Activated naive CD4-positive, alpha-beta T cell treated with anti-CD3 and anti-CD28 coated beads, Interleukin-2, amount 10 ng/mL, durations not matched to agents 7 days and 5 days (primary cell): ENCODE results near the gene RPS23.

Source experiments
- CTCF ChIA-PET: fragments of 350-600 bp; sonication (Branson Sonifier 250); formaldehyde crosslinking; loops from one replicate; lab custom pipeline; 2021; ENCODE audit warnings: antibody characterized with exemption; lab: Charles Lee
- DNase-seq: peaks from one replicate; pipeline ENCODE4 v3.0.0-alpha.2; 2020
- H3K27ac Mint-ChIP-seq: one replicate; pipeline ENCODE4 v1.8.0; 2021; ENCODE audit warnings: mild to moderate bottlenecking, moderate library complexity, mixed read lengths
- H3K27me3 Mint-ChIP-seq: one replicate; pipeline ENCODE4 v1.8.0; 2021; ENCODE audit warnings: mild to moderate bottlenecking, mixed read lengths
- H3K36me3 Mint-ChIP-seq: one replicate; pipeline ENCODE4 v1.8.0; 2021; ENCODE audit warnings: mixed read lengths
- H3K4me1 Mint-ChIP-seq: one replicate; pipeline ENCODE4 v1.8.0; 2021; ENCODE audit warnings: mixed read lengths
- H3K4me3 Mint-ChIP-seq: one replicate; pipeline ENCODE4 v1.8.0; 2021; ENCODE audit warnings: mild to moderate bottlenecking, moderate library complexity, mixed read lengths
- H3K9me3 Mint-ChIP-seq: one replicate; pipeline ENCODE4 v1.8.0; 2021; ENCODE audit warnings: mixed read lengths

Gene RPS23

DNA sequence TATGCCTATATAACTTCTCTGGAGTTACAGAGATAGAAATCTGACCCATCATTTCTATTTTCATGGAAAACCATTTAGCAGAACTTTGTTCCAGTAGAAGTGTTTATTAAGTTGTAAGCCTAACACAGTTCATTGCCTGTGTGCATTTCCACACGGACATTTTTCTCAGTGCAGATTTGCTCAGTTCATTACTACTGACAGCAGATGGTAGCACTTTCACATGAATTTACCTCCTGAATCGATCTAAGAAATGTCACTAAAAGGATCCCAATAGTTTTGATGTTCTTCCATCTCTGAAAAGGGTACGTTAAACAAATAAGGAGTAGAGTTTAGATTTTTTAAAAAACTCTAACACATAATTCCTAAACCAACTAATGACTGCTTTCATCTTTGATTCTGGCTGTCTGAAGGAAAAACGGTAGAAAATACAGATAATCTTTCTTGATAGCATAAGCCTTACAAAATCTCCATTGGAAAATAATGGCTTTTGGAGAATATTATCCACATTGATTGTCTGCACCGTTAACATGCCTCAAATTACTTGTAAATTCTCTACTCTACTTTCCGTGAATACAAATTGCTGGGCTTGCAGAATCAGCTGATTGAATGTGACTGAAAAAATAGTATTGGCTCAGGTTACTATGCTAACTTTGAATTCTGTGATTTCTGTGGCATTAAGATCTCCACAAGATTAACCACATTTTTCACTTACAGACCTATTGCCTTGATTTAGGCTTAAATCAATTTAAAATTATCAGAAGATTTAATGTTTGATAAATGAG is 33.1 kb downstream of the RPS23 start:
- no peak overlapping the region for H3K27ac Mint-ChIP-seq
- H3K9me3 Mint-ChIP-seq = peaks cover 4% of the 10 kb centered on the region
- CTCF ChIA-PET = no interaction called here
- H3K36me3 Mint-ChIP-seq = peaks cover 3% of the 10 kb centered on the region
- no peaks in the 10 kb centered on the region for H3K27me3 Mint-ChIP-seq
- no peak for DNase-seq
- H3K4me1 Mint-ChIP-seq = no peaks in the 10 kb centered on the region
- H3K4me3 Mint-ChIP-seq = no peak overlapping the region

DNA sequence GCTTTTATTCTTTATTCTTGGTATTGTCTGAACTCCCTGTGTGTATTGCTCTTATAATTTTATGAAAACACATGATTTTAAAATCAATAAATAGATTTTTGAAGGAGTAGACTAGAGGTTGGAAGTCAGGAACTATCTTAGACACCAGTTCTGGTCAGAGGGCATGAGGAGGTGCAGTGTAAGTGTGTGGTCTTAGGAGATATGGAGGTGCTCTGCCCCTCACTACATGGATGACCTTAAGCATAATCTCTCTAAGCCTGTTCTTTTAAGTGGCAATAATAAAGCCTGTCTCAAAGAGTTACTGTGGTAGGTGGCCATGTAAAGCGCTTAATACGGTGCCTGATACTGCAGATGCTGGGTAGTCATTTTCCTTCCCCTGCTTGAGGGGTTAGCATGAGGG is 34.0 kb downstream of the RPS23 start:
- CTCF ChIA-PET = no interaction called here
- peaks cover 3% of the 10 kb centered on the region for H3K36me3 Mint-ChIP-seq

DNA sequence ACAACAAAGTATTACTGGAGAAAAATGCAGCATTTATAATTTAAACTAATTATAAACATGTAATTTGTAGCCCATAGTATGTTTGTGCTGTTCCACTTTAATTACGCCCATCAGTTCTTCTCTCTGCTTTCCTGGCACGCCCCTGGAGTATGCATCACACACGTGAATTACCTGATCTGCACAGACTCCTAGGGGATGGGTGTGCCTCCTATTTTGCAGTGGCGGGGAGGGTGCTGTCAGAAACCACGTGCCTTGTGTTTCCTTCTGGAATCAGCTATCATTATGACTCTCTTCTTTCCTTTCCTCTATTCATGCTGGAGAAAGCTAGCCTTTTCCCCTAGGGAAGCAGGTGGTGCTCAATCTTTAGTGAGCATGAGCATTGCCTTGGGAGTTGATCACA is 43.3 kb downstream of the RPS23 start:
- Mint-ChIP-seq H3K27me3 (peaks cover 3% of the 10 kb centered on the region), H3K4me1 (peaks cover 4% of the 10 kb centered on the region), H3K4me3 (no peak overlapping the region), H3K36me3 (no peaks in the 10 kb centered on the region), H3K9me3 (no peaks in the 10 kb centered on the region), H3K27ac (no peak overlapping the region)
- CTCF ChIA-PET = interaction anchor here (0.9 kb wide), 1 partner anchor 9 kb away, joined by 3 read pairs; no protein-coding TSS in a partner anchor
- no peak for DNase-seq

More for the DNA sequence above, 34.0 kb downstream of the RPS23 start:
- no peak for DNase-seq
- Mint-ChIP-seq H3K4me3 (no peak overlapping the region), H3K9me3 (peaks cover 4% of the 10 kb centered on the region), H3K4me1 (no peaks in the 10 kb centered on the region), H3K27me3 (no peaks in the 10 kb centered on the region), H3K27ac (no peak overlapping the region)

GRCh38 chr5:82225525-82226172 is 52.5 kb downstream of the RPS23 start:
- Mint-ChIP-seq H3K9me3 (no peaks in the 10 kb centered on the region), H3K4me3 (no peak overlapping the region), H3K27ac (no peak overlapping the region), H3K4me1 (peaks cover 4% of the 10 kb centered on the region), H3K36me3 (no peaks in the 10 kb centered on the region), H3K27me3 (no peaks in the 10 kb centered on the region)
- peak; percentile 72 for DNase-seq
- CTCF ChIA-PET = interaction anchor here (0.6 to 3.1 kb wide), 17 partner anchors 8 to 1118 kb away, joined by 3 to 19 read pairs (median 4); no protein-coding TSS in a partner anchor
